ENCODE measurements around the gene CAPN10.
A peak's percentile ranks its signal among the peaks of the same experiment; 100 is the strongest.
"Not testable (repeated sequence)": the region's sequence is repeated elsewhere in the genome, so short reads cannot be mapped to it uniquely, and the experiment has no call there.

CAPN10 gene, protein sequence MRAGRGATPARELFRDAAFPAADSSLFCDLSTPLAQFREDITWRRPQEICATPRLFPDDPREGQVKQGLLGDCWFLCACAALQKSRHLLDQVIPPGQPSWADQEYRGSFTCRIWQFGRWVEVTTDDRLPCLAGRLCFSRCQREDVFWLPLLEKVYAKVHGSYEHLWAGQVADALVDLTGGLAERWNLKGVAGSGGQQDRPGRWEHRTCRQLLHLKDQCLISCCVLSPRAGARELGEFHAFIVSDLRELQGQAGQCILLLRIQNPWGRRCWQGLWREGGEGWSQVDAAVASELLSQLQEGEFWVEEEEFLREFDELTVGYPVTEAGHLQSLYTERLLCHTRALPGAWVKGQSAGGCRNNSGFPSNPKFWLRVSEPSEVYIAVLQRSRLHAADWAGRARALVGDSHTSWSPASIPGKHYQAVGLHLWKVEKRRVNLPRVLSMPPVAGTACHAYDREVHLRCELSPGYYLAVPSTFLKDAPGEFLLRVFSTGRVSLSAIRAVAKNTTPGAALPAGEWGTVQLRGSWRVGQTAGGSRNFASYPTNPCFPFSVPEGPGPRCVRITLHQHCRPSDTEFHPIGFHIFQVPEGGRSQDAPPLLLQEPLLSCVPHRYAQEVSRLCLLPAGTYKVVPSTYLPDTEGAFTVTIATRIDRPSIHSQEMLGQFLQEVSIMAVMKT

DNA sequence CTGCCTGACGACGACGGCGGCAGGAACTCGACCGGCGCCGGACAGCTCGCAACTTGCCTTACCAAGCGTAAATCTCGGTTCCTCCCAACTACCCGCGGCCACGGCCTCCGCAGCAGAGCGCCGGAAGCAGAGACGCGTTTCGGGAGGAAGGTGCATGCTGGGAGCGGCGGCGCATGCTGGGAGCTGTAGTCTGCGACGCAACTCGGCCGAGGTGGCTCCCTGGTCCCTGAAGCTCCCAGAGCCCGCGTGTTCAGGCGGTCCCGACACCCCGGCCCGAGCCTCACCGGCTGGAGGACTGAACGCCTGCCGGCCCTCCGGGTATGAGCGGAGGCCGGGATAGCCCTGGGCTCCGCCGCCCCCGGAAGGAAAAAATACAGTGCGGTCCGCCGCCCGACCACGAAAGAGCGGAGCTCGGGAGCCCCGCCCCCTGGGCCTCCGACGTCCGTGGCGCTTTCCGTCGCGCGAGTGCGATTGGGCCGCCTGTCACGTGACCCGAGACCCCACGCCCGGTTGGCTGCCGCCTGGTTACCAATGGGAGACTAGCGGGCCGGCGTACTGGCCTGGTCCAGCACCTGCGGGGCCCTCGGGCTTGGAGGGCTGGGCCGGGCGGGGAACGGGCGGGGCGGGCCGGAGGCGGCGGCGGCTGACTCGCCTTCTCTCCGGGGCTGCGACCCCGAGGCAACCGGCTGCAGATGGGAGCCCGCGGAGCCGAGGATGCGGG is at the start of gene CAPN10:
CAPN10 (plus strand) TSS at position 537 of the 721 bp plus-strand sequence; CDS start at position 715, 178 bp downstream.
- peak; percentile 95 for DNase-seq (ENCODE audit: low read depth)

DNA sequence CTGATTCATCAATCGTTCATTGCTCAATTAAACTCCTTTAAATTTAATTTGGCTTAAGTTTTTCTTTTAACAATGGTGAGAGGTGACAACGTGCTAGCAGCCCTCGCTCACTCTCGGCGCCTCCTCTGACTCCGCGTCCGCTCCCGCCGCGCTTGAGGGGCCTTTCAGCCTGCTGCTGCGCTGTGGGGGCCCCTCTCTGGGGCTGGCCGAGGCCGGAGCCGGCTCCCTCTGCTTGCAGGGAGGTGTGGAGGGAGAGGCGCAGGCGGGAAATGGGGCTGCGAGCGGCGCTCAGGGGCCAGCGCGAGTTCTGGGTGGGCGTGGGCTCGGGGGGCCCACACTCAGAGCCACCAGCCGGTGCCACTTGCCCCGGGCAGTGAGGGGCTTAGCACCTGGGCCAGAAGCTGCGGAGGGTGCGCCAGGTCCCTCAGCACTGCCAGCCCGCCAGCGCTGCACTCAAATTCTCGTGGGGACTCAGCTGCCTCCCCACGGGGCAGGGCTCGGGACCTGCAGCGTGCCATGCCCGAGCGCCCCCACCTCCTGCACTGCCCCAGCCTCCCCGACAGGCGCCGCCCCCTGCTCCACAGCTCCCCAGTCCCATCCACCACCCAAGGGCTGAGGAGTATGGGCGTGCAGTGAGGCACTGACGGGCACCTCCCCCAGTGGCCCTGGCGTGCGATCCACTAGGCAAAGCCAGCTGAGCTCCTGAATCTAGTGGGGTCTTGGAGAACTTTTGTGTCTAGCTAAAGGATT is 48.3 kb upstream of the CAPN10 start:
- DNase-seq (ENCODE audit: low read depth) = no peak

DNA sequence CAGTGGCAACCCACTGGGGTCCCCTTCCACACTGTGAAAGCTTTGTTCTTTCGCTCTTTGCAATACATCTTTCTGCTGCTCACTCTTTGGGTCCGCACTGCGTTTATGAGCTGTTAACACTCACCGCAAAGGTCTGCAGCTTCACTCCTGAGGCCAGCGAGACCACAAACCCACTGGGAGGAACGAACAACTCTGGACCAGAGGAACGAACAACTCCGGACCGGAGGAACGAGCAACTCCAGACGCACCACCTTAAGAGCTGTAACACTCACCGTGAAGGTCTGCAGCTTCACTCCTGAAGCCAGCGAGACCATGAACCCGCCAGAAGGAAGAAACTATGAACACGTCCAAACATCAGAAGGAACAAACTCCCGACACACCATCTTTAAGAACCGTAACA is 47.4 kb upstream of the CAPN10 start:
- DNase-seq (ENCODE audit: low read depth) = not testable (repeated sequence)

DNA sequence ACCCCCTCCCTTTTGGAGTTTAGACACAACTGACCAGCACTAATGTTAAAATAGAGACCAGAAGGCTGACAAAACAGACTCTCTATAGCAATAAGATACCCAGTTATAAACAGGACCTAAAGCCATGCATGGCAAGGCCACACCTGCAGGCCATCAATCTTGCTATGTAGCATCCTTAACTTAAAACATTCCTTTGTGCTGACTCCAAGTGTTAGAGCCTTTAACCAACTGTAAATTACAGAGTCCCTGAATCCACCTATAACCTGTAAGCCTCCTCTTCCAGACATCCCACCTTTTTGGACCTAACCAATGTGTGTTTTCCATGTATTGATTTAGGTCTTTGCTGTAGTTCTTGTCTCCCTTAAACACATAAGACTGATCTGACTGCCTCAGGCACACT is 46.6 kb upstream of the CAPN10 start:
- DNase-seq (ENCODE audit: low read depth) = no peak

DNA sequence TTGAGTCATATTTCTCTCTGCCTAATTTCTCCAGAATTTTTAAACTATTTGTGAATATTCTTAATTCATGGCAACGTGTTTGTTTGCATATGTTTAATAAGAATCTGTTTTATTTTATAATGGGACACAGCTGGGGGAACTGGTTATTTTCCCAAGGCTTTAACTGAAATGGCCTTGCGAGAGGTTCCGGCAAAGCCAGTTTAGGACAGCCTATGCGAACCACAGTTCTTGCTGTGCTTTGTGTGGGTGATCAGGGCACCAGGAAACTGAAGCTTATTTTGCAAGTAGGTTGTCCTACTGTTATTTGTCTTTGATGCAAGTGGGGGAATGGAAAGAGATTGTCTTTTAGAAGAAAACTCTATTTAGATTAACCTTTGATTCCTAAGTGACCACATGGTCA is 35.2 kb upstream of the CAPN10 start:
- no peak for DNase-seq (ENCODE audit: low read depth)

DNA sequence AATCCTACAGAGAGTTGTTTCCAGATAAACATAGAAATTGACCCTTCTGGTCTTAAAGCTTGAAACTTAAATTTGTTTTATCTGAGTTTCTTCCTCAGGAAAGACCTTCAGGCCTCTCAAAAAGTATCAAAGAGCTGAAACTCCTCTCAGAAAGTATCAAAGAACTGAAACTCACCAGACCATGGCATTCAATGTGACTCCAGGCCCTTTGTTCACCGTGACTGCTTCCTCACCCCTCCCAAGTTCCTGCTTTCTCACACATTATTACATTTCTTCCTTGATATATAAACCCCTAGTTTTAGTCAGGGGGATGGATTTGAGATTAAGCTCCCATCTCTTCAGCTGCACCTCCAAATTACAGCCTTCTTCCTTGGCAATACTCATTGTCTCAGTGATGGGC is 34.7 kb upstream of the CAPN10 start:
- DNase-seq (ENCODE audit: low read depth) = no peak

DNA sequence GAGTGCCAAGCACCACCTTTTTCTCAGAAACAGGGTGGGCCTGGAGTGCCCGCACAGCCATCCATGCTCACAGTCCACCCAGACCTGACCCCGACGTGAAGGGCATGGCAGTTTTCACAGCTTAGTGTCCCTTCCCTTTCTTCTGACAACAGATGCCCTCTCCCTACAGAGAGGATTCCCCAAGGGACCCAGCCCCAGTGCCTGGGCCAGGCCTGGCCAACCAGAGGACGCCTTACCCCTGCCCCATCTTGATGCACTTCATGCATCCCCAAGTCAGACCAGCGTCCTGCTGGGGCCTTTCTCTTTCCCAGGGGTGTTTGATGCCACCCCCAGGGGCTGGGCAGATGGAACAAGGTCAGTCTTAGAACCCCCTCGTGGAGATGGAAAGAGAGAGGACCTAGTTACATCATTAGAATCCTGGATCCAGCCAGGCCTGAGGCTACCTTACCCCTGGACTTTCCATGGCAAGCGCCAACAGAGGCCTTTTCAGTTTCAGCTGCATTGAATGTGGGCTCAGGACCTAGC is 32.5 kb upstream of the CAPN10 start:
- no peak for DNase-seq (ENCODE audit: low read depth)

DNA sequence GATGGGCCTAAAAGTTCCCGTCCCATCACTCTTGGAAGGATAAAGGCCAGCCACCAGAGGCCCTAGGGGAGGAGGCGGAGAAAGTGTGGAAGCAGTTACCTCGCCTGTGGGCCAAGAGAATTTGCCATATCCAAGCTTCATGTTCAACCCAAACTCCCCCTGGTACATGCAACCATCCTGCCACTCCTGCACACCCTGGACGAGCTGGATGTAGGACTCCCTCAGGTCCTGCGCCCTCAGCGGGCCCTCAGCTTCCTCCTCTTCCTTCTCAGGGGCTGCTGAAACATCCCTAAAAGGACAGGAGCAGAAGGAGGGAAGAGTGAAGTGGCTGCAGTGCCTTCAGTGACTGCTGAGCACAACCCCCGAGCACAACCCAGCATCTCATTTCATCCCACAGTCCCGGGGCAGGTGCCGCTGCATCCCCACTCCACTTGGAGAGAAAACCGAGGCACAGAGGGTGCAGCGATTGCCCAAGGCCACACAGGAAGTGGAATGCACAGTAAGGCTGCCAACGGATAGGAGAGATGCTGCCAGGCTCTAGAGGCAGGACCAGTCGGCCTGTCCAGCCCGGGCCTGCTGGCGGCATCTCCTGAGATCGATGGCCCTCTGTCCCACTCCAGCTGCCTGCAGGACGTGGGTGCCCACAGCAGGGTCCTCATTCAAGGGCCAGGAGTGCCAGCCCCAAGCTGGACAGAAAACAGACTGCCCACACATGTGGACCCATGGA is 31.6 kb upstream of the CAPN10 start:
- DNase-seq (ENCODE audit: low read depth) = no peak

DNA sequence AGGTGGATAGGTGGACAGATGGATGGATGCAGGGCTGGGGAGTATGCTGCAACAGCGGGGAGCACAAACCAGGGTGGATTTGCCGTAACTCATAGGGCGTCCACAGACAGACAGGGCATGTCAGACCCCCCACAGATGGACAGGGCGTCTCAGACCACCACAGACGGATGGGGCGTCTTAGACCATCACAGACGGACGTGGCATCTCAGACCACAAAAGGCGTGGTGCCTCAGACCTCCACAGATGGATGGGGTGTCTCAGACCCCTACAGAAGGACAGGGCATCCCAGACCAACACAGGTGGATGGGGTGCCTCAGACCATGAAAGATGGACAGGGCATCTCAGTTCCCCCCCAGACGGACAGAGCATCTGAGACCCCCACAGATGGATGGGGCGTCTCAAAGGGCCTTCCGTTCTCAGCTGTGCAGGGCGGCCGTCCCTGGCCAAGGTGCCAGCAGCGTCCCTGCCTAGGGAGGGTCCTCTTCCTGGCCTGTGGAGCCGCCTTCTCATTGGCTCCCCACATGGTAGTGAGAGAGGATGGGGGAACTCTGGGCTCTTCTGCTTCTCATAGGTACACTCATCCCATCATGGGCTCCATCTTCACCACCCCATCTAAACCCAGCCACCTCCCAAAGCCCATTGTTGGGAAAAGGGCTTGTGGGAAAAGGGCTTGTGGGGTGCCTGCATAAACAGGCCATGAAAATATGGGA is 30.8 kb upstream of the CAPN10 start:
- DNase-seq (ENCODE audit: low read depth) = no peak

DNA sequence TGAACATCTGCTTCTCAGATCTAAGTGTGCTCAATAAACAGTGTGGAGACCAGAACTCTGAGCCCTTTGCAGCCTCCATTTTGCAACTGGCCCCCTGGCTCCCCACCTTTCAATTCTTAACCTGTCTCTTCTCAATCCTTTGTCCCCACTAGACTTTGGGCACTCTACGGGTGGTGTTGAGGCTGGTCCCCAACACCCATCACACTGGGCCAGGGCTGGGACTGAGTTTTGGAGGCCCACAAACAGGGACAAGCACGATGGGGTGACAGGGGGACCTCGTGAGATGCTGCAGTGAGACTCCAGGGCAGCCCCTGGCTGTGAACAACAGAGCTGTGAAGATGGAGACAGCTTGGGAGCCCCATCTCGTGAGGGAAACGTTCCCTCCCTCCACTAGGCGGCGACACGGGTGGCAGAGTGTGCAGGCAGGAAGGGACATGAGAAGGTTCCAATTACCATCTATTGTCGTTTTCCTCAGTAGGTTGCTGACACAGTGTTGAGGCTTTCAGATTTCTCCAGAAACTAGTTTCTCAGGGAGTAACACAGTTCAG is 29.9 kb upstream of the CAPN10 start:
- DNase-seq (ENCODE audit: low read depth) = peak; percentile 42

DNA sequence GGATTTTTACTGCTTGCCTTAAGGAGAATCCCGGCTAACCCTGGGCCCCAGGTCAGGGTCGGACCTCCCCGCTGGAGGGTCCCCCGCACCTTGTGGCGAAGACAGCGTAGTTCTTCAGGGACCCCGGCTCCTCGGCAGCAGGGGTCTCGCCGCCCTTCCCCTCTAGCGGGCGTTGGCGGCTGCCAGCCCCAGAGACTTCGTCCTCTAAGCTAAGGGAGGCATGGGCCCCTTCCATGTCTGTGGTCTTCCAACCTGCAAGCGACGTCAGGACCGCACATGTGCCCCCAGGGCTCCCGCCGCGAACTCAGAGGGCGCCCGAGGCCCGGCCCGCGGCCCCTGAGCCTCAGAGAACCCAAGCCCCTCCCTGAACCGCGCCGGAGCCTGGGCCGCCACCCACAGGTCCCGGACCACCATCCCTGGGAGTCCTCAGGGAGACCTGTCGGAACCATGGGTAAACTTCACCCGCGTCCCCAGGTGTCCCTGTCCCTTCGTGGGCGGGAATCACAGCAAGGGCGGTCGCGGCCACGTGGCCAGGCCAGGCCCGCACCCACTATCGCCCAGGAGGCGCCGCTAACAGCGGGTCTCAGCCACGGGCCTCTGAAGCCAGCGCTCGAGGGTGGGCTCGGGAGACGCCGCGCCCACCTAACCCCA is 29.3 kb upstream of the CAPN10 start:
- no peak for DNase-seq (ENCODE audit: low read depth)

DNA sequence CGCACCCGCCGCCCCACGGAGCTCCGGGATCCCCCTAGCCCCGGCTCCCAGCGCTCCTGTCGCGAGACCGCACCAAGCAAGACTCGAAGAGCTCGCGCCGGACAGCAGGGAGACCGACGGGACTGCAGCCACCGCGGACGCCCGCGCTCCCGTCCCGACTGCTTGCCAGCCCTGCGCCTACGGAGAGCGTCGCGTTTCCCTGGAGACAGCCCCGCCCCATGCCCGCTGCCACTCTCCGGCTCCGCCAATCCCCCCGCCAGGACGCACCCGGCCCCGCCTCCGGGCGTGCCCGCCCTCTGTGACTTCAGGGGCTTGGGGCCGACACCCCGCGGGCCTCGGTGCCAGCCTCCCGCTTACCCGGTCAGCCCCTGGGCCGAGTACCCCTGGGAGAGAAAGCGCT is 28.7 kb upstream of the CAPN10 start, which contains the start of gene ANKMY1:
ANKMY1 (minus strand) TSS at position 181 of the 400 bp plus-strand sequence. CDS start 653 bp downstream, outside the sequence.
- peak; percentile 56 for DNase-seq (ENCODE audit: low read depth)

DNA sequence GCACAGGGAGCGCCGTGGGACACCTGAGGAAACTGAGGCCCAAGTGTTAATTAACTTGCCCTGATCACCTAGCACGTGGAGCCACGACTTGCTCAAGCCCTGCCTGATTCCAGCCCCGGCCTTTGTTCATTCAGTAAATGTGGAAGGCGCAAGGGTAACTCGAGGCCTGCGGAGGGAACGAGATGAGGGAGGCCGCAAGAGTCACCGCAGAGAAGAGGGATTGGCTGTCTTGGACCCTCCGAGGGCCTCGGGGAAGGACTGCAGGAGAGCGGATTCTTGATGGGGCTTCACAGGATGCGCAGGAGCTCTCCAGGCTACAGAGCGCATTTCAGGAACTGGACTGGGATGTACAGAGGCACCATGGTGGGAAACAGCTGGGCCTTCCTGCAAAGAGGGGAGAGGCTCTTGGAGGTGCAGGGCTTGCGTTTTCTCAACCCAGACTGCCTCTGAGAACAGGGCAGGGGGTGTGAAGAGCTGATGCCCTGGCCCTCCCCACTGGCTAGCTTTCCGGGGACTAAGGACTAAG is 28.2 kb upstream of the CAPN10 start:
- no peak for DNase-seq (ENCODE audit: low read depth)

DNA sequence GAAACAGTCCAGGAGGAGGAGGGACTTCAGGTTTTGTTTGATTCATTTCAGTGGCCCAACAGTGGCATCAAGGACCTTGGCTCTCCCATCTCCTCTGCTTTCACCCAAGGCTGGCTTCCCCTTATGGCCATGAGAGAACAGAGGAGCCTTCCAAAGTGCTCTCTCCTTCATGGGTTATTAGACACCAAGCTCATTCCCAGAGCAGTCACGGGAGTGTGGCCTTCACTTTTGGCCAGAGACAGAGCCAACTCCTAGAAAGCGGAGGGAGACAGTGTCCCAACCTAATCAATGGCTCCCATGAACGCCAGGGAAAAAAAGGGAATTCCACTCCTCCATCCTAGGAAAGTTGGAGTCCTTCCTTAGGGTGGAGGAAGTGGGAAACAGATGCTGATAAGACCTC is 27.2 kb upstream of the CAPN10 start:
- no peak for DNase-seq (ENCODE audit: low read depth)

DNA sequence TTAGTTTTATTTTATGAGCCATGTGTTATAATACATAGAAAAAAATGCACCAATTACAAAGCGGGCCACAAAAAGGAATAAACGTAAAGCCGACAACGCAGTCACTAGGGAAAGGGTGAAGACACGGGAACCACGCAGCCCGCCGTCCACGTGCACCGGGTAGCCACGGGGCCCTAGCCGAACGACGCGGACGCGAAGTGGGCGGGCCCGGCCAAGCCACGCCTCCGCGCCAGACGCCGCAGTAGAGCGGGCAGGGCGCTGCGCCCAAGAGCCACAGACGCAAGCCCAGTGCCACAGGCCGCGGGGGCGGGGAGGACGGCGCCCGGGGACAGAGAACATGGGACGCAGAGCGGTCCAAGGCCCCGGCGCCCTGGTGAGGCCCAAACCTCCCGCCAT is 26.5 kb upstream of the CAPN10 start, which contains the start of gene DUSP28:
DUSP28 (plus strand) TSS at position 274 of the 396 bp plus-strand sequence. CDS start 328 bp downstream, outside the sequence.
- peak; percentile 87 for DNase-seq (ENCODE audit: low read depth)

DNA sequence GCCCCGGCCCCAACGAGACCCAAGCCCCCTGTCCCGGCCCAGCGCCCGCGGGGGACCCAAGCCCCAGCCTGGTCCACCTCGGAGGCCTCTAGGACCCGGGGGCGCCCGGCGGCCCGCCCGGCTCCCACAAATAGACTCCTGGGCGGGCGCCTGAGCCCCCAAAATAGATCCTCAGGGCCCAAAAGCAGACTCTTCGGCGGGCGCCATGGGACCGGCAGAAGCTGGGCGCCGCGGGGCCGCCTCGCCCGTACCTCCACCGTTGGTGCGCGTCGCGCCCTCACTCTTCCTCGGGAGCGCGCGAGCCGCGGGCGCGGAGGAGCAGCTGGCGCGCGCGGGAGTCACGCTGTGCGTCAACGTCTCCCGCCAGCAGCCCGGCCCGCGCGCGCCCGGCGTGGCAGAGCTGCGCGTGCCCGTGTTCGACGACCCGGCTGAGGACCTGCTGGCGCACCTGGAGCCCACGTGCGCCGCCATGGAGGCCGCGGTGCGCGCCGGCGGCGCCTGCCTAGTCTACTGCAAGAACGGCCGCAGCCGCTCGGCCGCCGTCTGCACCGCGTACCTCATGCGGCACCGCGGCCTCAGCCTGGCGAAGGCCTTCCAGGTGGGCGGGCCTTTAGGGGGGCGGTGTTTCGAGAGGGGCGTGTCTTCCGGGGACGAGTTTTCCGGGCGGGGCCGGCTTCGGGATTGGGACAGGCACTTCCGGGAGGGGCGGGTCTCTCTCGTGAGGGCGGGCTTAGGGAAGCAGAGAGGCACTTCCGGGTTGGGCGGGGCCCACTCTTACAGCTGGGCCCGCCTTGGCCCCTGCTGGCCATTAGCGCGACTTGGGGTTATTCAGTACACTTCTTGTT is 25.8 kb upstream of the CAPN10 start:
- DNase-seq (ENCODE audit: low read depth) = peak; percentile 98

DNA sequence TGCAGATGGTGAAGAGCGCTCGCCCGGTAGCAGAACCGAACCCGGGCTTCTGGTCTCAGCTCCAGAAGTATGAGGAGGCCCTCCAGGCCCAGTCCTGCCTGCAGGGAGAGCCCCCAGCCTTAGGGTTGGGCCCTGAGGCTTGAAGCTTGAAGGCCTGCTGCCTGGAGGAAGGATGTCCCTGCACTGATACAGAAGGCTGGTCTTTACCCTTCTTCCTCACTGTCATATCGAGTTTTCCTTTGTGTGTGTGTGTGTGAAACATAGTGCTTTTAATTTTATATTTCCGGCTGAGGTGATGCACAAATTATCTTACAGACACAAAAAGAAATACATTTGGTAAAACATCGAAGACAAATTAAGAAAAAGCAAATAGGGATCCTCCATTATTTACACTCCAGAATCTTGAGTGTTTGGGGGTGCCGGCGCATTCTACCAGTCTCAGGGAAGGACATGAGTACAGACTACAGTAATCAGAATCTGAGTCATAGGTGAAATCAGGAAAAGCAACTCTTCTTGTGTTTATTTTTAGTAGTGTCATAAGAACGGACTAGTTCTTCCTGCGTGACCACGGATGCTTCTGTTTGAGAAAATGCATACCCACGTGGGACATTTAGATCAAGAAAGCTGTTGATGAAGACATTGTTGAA is 25.1 kb upstream of the CAPN10 start:
- no peak for DNase-seq (ENCODE audit: low read depth)

DNA sequence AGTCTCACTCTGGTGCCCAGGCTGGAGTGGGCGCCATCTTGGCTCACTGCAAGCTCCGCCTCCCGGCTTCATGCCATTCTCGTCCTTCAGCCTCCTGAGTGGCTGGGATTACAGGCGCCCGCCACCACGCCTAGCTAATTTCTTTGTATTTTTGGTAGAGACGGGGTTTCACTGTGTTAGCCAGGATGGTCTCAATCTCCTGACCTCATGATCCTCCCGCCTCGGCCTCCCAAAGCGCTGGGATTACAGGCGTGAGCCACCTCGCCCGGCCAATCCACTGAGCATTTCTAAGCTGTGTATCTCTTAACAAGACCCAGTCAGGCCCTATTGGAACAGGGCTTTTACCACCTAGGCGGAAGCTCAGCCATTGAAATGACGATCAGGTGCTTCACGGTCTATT is 23.3 kb upstream of the CAPN10 start:
- DNase-seq (ENCODE audit: low read depth) = not testable (repeated sequence)

Data from stimulated activated CD8-positive, alpha-beta memory T cell treated with anti-CD3 and anti-CD28 coated beads, Interleukin-12 subunit alpha, Interleukin-12 subunit beta, amount 100 ng/mL, for 4 hours (primary cell).